Measurements from ENCODE around the gene ABCC3. TPM values are rescaled to one million over a fixed set of nuclear protein-coding genes. Genes with fewer than 3 reads are reported as not detected.

Gene ABCC3
- total and polyA plus RNA-seq, 9 of the 15 experiments (the other 6 are each of a cell fraction or from before 2014, with no cell fraction given), result 0.03 to 1.6 (median 0.42) TPM; not detected in 5

- TF ChIP-seq AFF4 (CRISPR knock-in tag; IDR thresholded peaks at IDR 0.05) (0 out of 2 replicates have a peak, but pooled peaks have one; percentile 83), SMARCC2 (IDR thresholded peaks at IDR 0.05; ENCODE audit: low read depth) (no peak), TAF7 (tag; IDR thresholded peaks at IDR 0.05) (peak; percentile 29), CTCFL (IDR thresholded peaks at IDR 0.05; ENCODE audit: borderline replicate concordance, insufficient read depth, low read depth, low read length, poor library complexity, severe bottlenecking) (no peak), USF1 (CRISPR knock-in tag; IDR thresholded peaks at IDR 0.05) (peak; percentile 70), CREB3L1 (IDR thresholded peaks at IDR 0.05; ENCODE audit: borderline replicate concordance, low read depth) (peak; percentile 63), KLF1 (tag; IDR thresholded peaks at IDR 0.05) (peak; percentile 79), U2AF1 (optimal IDR thresholded peaks at IDR 0.05; ENCODE audit: low read depth, low read length) (peak; percentile 75), MEF2A (IDR thresholded peaks at IDR 0.05; ENCODE audit: control insufficient read depth, low read depth, low read length) (no peak), POLR2AphosphoS2 (IDR thresholded peaks at IDR 0.05; ENCODE audit: low read length) (peak; percentile 90; the same call in 1 of the 2 replicates), EGR1 (conservative IDR thresholded peaks at IDR 0.05) (peak; percentile 88), RFX7 (CRISPR knock-in tag; IDR thresholded peaks at IDR 0.05) (no peak), CHCHD3 (CRISPR knock-in tag; IDR thresholded peaks at IDR 0.05) (no peak), ATF3 (IDR thresholded peaks at IDR 0.05) (no peak), ATF3 (CRISPR knock-in tag; conservative IDR thresholded peaks at IDR 0.05) (peak; percentile 69), THAP7 (CRISPR knock-in tag; IDR thresholded peaks at IDR 0.05) (peak; percentile 50; the same call in 1 of the 2 replicates), ILF3 (IDR thresholded peaks at IDR 0.05; ENCODE audit: borderline replicate concordance) (no peak)
These were observed 84.7 kb downstream of the ABCC3 start, which contains the start of gene LUC7L3 (continued) for GRCh38 chr17:50719144-50719923.
